IPS-18c (cell line): ENCODE data around the gene CSH2.

Experiments
- H3K4me3 ChIP-seq: 2 replicates; pipeline ENCODE4 v1.7.0; 2013; ENCODE audit warnings: low read depth, mild to moderate bottlenecking, low read length, moderate library complexity; ENCODE audit not compliant: insufficient read depth
- H3K9me3 ChIP-seq: one replicate; pipeline ENCODE4 v1.6.1; 2013; ENCODE audit warnings: mild to moderate bottlenecking, low read length, moderate library complexity; ENCODE audit not compliant: control insufficient read depth, insufficient read depth

Gene CSH2

GRCh38 chr17:63830904-63831491 lies 42.5 kb downstream of the CSH2 start:
- H3K9me3 ChIP-seq, result no peaks in the 10 kb centered on the region
- H3K4me3 ChIP-seq, result no peak overlapping the region

- Histone ChIP-seq H3K9me3 (no peaks in the 10 kb centered on the region), H3K4me3 (no peak overlapping the region)
Observed at GRCh38 chr17:63830278-63830677, 43.2 kb downstream of the CSH2 start.

GRCh38 chr17:63828936-63829335 lies 44.5 kb downstream of the CSH2 start:
- H3K9me3 ChIP-seq, result no peaks in the 10 kb centered on the region
- no peak overlapping the region; the same call in 1 of the 2 replicates for H3K4me3 ChIP-seq

- Histone ChIP-seq H3K4me3 (peak overlapping the region; percentile 96), H3K9me3 (no peaks in the 10 kb centered on the region)
Observed at GRCh38 chr17:63827801-63828221, 45.7 kb downstream of the CSH2 start.

GRCh38 chr17:63827002-63827800 lies 46.3 kb downstream of the CSH2 start, which contains the start of the genes FTSJ3 and PSMC5:
TSS of gene FTSJ3 (minus strand) at chr17:63827663. CDS start at chr17:63826902, 761 bp downstream.
TSS of gene PSMC5 (plus strand) at chr17:63827431. CDS start at chr17:63827491, 60 bp downstream.
- H3K9me3 ChIP-seq, result no peaks in the 10 kb centered on the region
- peak within 1 kb of the TSS; percentile 96 for H3K4me3 ChIP-seq

GRCh38 chr17:63826468-63827001 lies 46.9 kb downstream of the CSH2 start:
- Histone ChIP-seq H3K4me3 (peak overlapping the region; percentile 96), H3K9me3 (no peaks in the 10 kb centered on the region)

- H3K4me3 ChIP-seq, result no peak overlapping the region
- H3K9me3 ChIP-seq, result no peaks in the 10 kb centered on the region
Observed at GRCh38 chr17:63824362-63824761, 49.1 kb downstream of the CSH2 start.

- H3K4me3 ChIP-seq, result no peak overlapping the region
- H3K9me3 ChIP-seq, result no peaks in the 10 kb centered on the region
Observed at GRCh38 chr17:63823659-63824331, 49.7 kb downstream of the CSH2 start.

DNA sequence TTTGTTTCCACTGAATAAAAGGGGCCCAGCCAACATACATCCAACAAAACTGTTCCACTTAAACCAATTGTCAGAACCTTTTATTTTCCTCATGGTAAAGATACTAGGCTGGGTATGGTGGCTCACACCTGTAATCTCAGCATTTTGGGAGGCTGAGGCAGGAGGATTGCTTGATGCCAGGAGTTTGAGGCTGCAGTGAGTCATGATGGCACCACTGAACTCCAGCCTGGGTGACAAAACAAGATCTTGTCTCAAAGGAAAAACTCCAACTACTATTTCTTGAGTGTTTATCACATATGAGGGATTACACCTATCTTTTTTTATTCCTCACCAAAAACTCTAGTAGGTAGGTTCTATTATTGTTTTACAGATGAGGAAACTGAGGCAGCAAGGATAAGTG lies 50.9 kb downstream of the CSH2 start:
- Histone ChIP-seq H3K9me3 (no peaks in the 10 kb centered on the region), H3K4me3 (no peak overlapping the region)
